ENCODE results near the gene INPP5A.
"Not testable (repeated sequence)": the region's sequence is repeated elsewhere in the genome, so short reads cannot be mapped to it uniquely, and the experiment has no call there.

INPP5A gene

GRCh38 chr10:132752378-132752777 is 214.8 kb downstream of the INPP5A start:
- DNase-seq: no peak

- no peak for DNase-seq
Measured at GRCh38 chr10:132752961-132753360, 215.4 kb downstream of the INPP5A start.

- no peak for DNase-seq
Measured at GRCh38 chr10:132753596-132753995, 216.0 kb downstream of the INPP5A start.

GRCh38 chr10:132754071-132754470 is 216.5 kb downstream of the INPP5A start:
- no peak for DNase-seq

- DNase-seq: no peak
Measured at GRCh38 chr10:132755166-132755711, 217.7 kb downstream of the INPP5A start.

- DNase-seq: no peak
Measured at GRCh38 chr10:132756591-132756990, 219.0 kb downstream of the INPP5A start.

GRCh38 chr10:132757171-132757570 is 219.6 kb downstream of the INPP5A start:
- DNase-seq: no peak

GRCh38 chr10:132758865-132759264 is 221.3 kb downstream of the INPP5A start:
- DNase-seq: no peak

GRCh38 chr10:132761395-132762060 is 223.9 kb downstream of the INPP5A start:
- DNase-seq: no peak

GRCh38 chr10:132762267-132762666 is 224.7 kb downstream of the INPP5A start:
- no peak for DNase-seq

GRCh38 chr10:132763545-132763944 is 226.0 kb downstream of the INPP5A start:
- DNase-seq: no peak

- no peak for DNase-seq
Measured at GRCh38 chr10:132764108-132764507, 226.5 kb downstream of the INPP5A start.

GRCh38 chr10:132765435-132765834 is 227.8 kb downstream of the INPP5A start:
- no peak for DNase-seq

GRCh38 chr10:132766291-132766690 is 228.7 kb downstream of the INPP5A start:
- no peak for DNase-seq

GRCh38 chr10:132768346-132769248 is 231.0 kb downstream of the INPP5A start:
- no peak for DNase-seq

- no peak for DNase-seq
Measured at GRCh38 chr10:132770061-132771021, 232.8 kb downstream of the INPP5A start.

GRCh38 chr10:132772816-132773215 is 235.2 kb downstream of the INPP5A start:
- not testable (repeated sequence) for DNase-seq

- DNase-seq: no peak
Measured at GRCh38 chr10:132774181-132774901, 236.8 kb downstream of the INPP5A start.

- no peak for DNase-seq
Measured at GRCh38 chr10:132774902-132775863, 237.6 kb downstream of the INPP5A start.

- no peak for DNase-seq
Measured at GRCh38 chr10:132776186-132776585, 238.6 kb downstream of the INPP5A start.

- no peak for DNase-seq
Measured at GRCh38 chr10:132776821-132777220, 239.2 kb downstream of the INPP5A start.

Measured in NCI-H2029 (cell line).